Ishikawa (cell line): ENCODE results near the gene PGBD5.
A peak's percentile ranks its signal among the peaks of the same experiment; 100 is the strongest.

Source experiments
- CEBPB ChIP-seq: IDR thresholded peaks from 2 replicates; pipeline ENCODE4 v1.6.1; 2012
- CREB1 ChIP-seq: IDR thresholded peaks from 2 replicates; pipeline ENCODE4 v1.6.1; 2012; ENCODE audit warnings: low read depth
- EGR1 ChIP-seq: IDR thresholded peaks from 2 replicates; pipeline ENCODE4 v1.6.1; 2012
- EP300 ChIP-seq: IDR thresholded peaks from 2 replicates; pipeline ENCODE4 v1.6.1; 2012; ENCODE audit warnings: borderline replicate concordance
- FOXM1 ChIP-seq: IDR thresholded peaks from 2 replicates; pipeline ENCODE4 v1.6.1; 2012; ENCODE audit warnings: low read depth, borderline replicate concordance
- MAX ChIP-seq: IDR thresholded peaks from 2 replicates; pipeline ENCODE4 v1.6.1; 2012
- NFIC ChIP-seq: IDR thresholded peaks from 2 replicates; pipeline ENCODE4 v1.6.1; 2012
- RAD21 ChIP-seq: IDR thresholded peaks from 2 replicates; pipeline ENCODE4 v1.6.1; 2012; ENCODE audit warnings: low read depth
- REST ChIP-seq: IDR thresholded peaks from 2 replicates; pipeline ENCODE4 v1.6.1; 2012; ENCODE audit warnings: low read depth, mild to moderate bottlenecking
- TAF1 ChIP-seq: IDR thresholded peaks from 2 replicates; pipeline ENCODE4 v1.6.1; 2012; ENCODE audit warnings: low read depth, mild to moderate bottlenecking
- TCF12 ChIP-seq: IDR thresholded peaks from 2 replicates; pipeline ENCODE4 v1.6.1; 2012; ENCODE audit warnings: low read depth
- TEAD4 ChIP-seq: IDR thresholded peaks from 2 replicates; pipeline ENCODE4 v1.6.1; 2012
- USF1 ChIP-seq: IDR thresholded peaks from 2 replicates; pipeline ENCODE4 v1.6.1; 2012
- YY1 ChIP-seq: IDR thresholded peaks from 2 replicates; pipeline ENCODE4 v1.6.1; 2012; ENCODE audit warnings: low read depth
- ZBTB7A ChIP-seq: IDR thresholded peaks from 2 replicates; pipeline ENCODE4 v1.6.1; 2012; ENCODE audit warnings: low read depth

Gene PGBD5

GRCh38 chr1:230313453-230314141, 112.5 kb downstream of the PGBD5 start:
- TF ChIP-seq TCF12 = no peak

- TF ChIP-seq USF1 = no peak
- no peak for TF ChIP-seq CREB1
- TF ChIP-seq EP300 = no peak
- no peak for TF ChIP-seq CEBPB
- no peak for TF ChIP-seq TEAD4
- TF ChIP-seq EGR1 = no peak
- TF ChIP-seq TCF12 = no peak
- no peak for TF ChIP-seq YY1
- TF ChIP-seq NFIC = no peak
- no peak for TF ChIP-seq MAX
- no peak for TF ChIP-seq TAF1
- no peak for TF ChIP-seq FOXM1
- no peak for TF ChIP-seq REST
- no peak for TF ChIP-seq RAD21
- TF ChIP-seq ZBTB7A = no peak
These were observed 113.5 kb downstream of the PGBD5 start for GRCh38 chr1:230312676-230313075.

- TF ChIP-seq RAD21 (peak; percentile 98), CREB1 (no peak), CEBPB (no peak), TAF1 (no peak), FOXM1 (no peak), YY1 (no peak), REST (no peak)
These were observed 115.6 kb downstream of the PGBD5 start for GRCh38 chr1:230310381-230311163.

GRCh38 chr1:230309646-230310177, 116.4 kb downstream of the PGBD5 start:
- TF ChIP-seq CREB1 = no peak
- TF ChIP-seq MAX = no peak
- no peak for TF ChIP-seq TCF12
- TF ChIP-seq ZBTB7A = no peak

- TF ChIP-seq EP300 (no peak), NFIC (no peak), CEBPB (no peak), ZBTB7A (no peak), TAF1 (no peak), TCF12 (no peak), MAX (no peak), RAD21 (no peak), CREB1 (no peak), TEAD4 (no peak), EGR1 (no peak), REST (no peak)
These were observed 117.3 kb downstream of the PGBD5 start for GRCh38 chr1:230308821-230309220.
